ENCODE measurements around the gene TAMALIN.

The TAMALIN gene

DNA sequence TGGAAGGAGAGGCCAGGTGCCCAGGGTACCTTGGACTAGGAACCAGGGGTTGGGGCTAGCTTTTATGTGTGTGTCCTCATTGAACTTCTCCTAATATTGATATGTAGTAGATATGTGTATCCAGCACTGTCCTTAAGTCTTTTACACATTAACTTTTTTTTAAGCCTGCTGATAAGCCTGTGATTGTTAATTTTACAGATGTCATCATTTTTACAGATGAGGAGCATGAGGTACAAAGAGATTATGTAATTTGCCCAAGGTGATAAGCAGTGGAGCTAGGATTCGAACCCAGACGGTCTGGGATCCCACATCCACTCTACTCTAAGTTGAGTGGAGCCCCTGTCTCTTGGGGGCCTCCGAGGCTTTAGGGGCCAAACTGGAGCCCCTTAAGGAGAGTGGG lies 34.3 kb downstream of the TAMALIN start:
- H3K4me3 ChIP-seq (replicated peaks in 1 of 2; ENCODE audit: low read depth in 2 of 2, low read length in 2 of 2) = no peak overlapping the region
- TF ChIP-seq, protein P1, sequence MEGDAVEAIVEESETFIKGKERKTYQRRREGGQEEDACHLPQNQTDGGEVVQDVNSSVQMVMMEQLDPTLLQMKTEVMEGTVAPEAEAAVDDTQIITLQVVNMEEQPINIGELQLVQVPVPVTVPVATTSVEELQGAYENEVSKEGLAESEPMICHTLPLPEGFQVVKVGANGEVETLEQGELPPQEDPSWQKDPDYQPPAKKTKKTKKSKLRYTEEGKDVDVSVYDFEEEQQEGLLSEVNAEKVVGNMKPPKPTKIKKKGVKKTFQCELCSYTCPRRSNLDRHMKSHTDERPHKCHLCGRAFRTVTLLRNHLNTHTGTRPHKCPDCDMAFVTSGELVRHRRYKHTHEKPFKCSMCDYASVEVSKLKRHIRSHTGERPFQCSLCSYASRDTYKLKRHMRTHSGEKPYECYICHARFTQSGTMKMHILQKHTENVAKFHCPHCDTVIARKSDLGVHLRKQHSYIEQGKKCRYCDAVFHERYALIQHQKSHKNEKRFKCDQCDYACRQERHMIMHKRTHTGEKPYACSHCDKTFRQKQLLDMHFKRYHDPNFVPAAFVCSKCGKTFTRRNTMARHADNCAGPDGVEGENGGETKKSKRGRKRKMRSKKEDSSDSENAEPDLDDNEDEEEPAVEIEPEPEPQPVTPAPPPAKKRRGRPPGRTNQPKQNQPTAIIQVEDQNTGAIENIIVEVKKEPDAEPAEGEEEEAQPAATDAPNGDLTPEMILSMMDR (IDR thresholded peaks at IDR 0.05; ENCODE audit: low read depth, low read length) = no peak

DNA sequence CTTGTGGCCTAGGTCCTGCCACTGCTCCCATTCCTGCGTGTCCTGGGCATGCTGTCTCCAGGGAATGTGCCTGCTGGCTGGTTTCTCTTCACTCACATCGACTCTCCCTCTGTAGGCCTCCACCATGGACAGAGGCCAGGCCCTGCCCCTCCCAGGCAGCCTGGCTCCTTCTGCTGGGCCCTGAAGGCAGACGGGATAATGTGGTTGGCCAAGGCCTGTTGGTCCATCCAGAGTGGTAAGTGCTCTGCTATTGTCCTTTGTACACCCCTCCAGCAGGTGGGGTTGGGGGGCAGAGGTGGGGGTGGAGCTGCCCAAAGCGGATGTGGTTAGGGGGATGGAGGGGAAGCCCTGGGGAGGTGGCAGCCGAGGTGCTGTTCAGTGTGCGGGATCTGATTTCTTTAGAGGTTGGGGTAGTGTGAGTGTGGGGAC lies 35.0 kb downstream of the TAMALIN start:
- H3K4me3 ChIP-seq (replicated peaks in 1 of 2; ENCODE audit: low read depth in 2 of 2, low read length in 2 of 2) = no peak overlapping the region
- DNase-seq (ENCODE audit: low read depth in 2 of 2) = peak in 1 of 2 donors; percentile 78
- TF ChIP-seq, protein P1 (IDR thresholded peaks at IDR 0.05; ENCODE audit: low read depth, low read length) = no peak

More for the DNA sequence above, 34.3 kb downstream of the TAMALIN start:
- DNase-seq (ENCODE audit: low read depth in 2 of 2) = no peak

DNA sequence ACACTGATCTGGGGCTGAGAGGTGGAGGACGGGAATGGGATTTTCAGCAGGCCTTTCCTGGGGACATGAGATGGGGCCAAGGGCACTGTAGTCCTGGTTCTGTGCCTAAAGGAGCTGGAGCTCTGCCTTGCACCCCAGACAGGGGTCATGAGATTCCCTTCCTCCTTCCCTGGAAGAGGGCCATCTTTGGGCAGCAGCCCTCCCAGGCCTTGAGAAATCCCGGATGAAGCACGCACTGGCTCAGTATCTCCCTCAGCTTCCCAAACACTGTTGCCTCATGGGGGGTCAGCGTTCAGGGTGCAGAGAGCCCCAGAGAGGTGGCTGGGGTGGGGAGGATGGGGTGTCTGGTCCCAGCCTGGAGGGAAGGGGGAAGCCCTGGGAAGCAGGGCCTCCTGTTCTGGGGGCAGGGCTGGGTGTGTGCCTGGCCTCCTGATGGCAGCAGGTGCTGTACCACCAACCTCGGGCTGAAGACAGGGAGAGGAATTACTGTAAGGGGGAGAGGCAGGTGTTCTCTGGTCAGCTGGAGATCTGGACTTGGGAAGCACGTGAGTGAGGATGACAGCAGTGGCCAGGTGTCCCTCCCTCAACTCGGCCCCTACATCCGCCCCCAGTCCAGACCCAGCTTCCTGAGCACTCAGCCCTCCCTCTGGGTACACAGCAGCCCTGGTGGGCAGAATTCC lies 36.1 kb downstream of the TAMALIN start:
- no peak overlapping the region for H3K4me3 ChIP-seq (replicated peaks in 1 of 2; ENCODE audit: low read depth in 2 of 2, low read length in 2 of 2)
- DNase-seq (ENCODE audit: low read depth in 2 of 2) = no peak
- TF ChIP-seq, protein P1 (IDR thresholded peaks at IDR 0.05; ENCODE audit: low read depth, low read length) = no peak

DNA sequence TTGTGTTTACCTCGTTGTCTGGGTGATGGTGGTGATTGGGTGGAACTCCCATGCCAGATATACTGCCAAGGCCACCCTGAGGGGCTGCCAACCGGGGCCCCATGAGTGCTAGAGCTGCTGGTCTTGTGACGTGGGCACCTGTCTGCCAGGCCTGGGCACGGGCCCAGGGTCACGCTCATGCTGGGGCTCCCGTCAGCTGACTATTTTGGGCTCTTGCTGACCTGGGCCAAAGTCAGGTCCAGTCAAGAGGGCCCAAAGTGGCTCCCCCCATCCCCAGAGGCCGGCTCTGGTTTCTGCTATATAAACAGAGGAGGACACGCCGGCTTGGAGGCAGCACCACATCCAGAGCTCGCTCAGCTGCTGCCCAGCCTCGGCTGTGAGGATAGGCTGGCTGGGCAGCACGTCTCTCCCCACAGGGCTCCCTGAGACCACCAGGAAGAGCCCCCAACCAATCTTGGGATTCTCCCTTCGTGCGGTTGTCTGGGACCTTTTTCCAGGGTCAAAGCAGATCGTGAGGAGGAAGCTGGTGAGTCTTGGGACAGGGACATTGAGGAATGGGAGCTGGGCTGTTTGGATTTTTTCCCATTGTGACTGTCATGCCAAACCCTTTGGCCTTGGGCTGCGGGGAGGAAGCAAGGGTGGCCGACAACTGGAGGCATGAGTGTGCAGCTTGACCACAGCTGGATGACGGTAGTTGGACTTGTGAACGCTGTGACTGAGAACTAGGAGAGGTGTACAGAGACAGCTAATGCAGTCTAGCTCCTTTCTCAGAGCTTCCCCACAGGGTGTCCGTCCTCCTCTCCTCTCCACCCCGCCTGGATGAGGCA lies 36.9 kb downstream of the TAMALIN start:
- no peak overlapping the region for H3K4me3 ChIP-seq (replicated peaks in 1 of 2; ENCODE audit: low read depth in 2 of 2, low read length in 2 of 2)
- TF ChIP-seq, protein P1 (IDR thresholded peaks at IDR 0.05; ENCODE audit: low read depth, low read length) = no peak
- DNase-seq (ENCODE audit: low read depth in 2 of 2) = peak in 1 of 2 donors; percentile 69

DNA sequence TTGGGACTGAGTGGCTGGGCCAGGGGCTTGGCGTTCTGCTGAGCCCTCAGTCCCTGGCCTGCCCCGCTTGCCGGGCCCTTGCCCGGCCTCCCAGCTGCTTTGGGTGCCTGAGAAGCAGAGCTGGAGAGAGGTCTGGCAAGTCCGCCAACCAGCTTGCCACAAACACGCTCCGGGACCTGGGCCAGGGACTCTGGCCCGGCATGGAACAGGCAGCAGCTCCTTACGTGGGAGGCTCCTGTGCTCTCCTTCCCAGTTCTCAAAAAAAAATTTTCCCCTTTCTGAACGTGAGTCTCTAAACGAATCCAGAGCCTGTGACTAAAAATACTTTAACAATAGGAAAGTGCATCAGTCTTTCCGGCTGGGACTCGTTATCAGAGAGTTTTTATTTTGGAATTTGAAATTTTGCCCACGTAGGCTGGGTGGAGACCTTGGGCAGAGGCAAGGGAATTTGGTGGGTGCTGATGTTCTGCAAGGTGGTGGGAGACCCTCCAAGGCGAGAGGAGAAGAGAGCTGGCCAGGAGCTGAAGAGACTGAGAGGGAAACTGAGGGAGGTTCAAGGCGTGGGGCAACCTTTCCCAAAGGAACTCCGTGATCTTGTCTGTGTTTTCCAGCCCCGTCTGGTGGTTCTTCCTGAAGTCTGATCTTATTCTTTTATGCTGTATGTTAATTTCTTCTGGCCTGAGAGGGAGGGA lies 37.7 kb downstream of the TAMALIN start:
- DNase-seq (ENCODE audit: low read depth in 2 of 2) = peak; percentile 91 to 99
- TF ChIP-seq, protein P1 (IDR thresholded peaks at IDR 0.05; ENCODE audit: low read depth, low read length) = no peak
- H3K4me3 ChIP-seq (replicated peaks in 1 of 2; ENCODE audit: low read depth in 2 of 2, low read length in 2 of 2) = no peak overlapping the region

DNA sequence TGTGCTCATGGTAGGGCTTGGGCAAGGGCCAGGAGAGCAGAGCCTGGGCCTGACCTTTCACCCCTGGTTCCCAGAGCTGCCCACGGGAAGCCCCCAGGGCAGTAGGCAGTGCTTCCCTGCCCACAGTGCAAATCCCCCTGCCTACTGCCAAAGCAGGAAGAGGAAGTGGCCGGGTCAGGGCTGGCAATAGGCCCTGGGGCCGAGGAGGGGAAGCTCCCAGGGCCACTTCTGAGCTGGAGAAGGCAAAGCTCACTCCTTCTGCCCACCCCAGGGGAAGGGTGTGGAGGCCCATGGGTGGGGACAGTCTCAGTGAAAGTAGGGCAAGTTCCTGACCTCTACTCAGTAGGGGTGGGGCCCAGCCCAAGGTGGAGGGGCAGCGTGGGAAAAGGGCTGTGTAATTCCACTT lies 39.1 kb downstream of the TAMALIN start:
- TF ChIP-seq, protein P1 (IDR thresholded peaks at IDR 0.05; ENCODE audit: low read depth, low read length) = no peak
- DNase-seq (ENCODE audit: low read depth in 2 of 2) = peak in 1 of 2 donors; percentile 63
- H3K4me3 ChIP-seq (replicated peaks in 1 of 2; ENCODE audit: low read depth in 2 of 2, low read length in 2 of 2) = no peak overlapping the region

All from cardiac fibroblast (primary cell).